Sigmoid colon (tissue), 7 donors: Measurements from ENCODE around the gene KIAA0040. TPM values are rescaled to one million over a fixed set of nuclear protein-coding genes. Genes with fewer than 3 reads are reported as not detected.
"Not testable (repeated sequence)": the region's sequence is repeated elsewhere in the genome, so short reads cannot be mapped to it uniquely, and the experiment has no call there.

ENCODE experiments used
- DNase-seq: peaks from one replicate; pipeline ENCODE4 v3.0.0-alpha.2; 2019
- H3K27ac ChIP-seq, 4 donors: fragments of 200-600 bp; sonication (generic); one replicate each; pipeline ENCODE4 v1.5.1; 2016 to 2019; ENCODE audit warnings: mild to moderate bottlenecking in 1 of 4
- H3K27me3 ChIP-seq, 3 donors: fragments of 200-600 bp; sonication (generic); one replicate each; pipeline ENCODE4 v1.5.1; 2019; ENCODE audit warnings: mild to moderate bottlenecking in 1 of 3
- H3K36me3 ChIP-seq, 4 donors: fragments of 200-600 bp; sonication (generic); one replicate each; pipeline ENCODE4 v1.5.1; 2016 to 2019
- H3K4me1 ChIP-seq, 4 donors: fragments of 200-600 bp; sonication (generic); one replicate each; pipeline ENCODE4 v1.5.1; 2017 to 2019
- H3K4me3 ChIP-seq, 4 donors: fragments of 200-600 bp; sonication (generic); one replicate each; pipeline ENCODE4 v1.5.1; 2017 to 2019; ENCODE audit warnings: mild to moderate bottlenecking in 2 of 4, moderate library complexity in 1 of 4
- H3K9me3 ChIP-seq, 4 donors: fragments of 200-600 bp in 3 of 4; sonication (generic) in 3 of 4; one replicate each; pipeline versions ENCODE4 v1.5.1 to v1.6.1; 2013 to 2019
- CTCF ChIP-seq, 4 experiments: fragments of 450-650 bp in 3 of 4; fragments of 200-600 bp in 1 of 4; IDR thresholded peaks; one replicate each; pipeline ENCODE4 v1.5.1; 2016 to 2019; ENCODE audit warnings: antibody characterized with exemption in 4 of 4, mild to moderate bottlenecking in 3 of 4, moderate library complexity in 2 of 4
- EP300 ChIP-seq, 4 donors: sonication (generic); formaldehyde crosslinking; IDR thresholded peaks; one replicate each; pipeline ENCODE4 v1.6.1; 2017; ENCODE audit warnings: antibody characterized with exemption in 4 of 4
- POLR2A ChIP-seq, 2 donors: fragments of 450-650 bp; IDR thresholded peaks; one replicate each; pipeline ENCODE4 v1.6.1; 2016; ENCODE audit warnings: antibody characterized with exemption in 2 of 2, mild to moderate bottlenecking in 2 of 2, moderate library complexity in 2 of 2
- POLR2AphosphoS5 ChIP-seq, 4 donors: sonication (generic); formaldehyde crosslinking; IDR thresholded peaks; one replicate each; pipeline ENCODE4 v1.6.1; 2017; ENCODE audit warnings: antibody characterized with exemption in 4 of 4
- WGBS, 2 donors: extraction: QIAGEN DNeasy Blood & Tissue Kit; methylation state at CpG; one replicate each; pipeline ENCODE4 v1.1.7; 2013; 5-methylcytosine and 5-hydroxymethylcytosine counted together
- intact Hi-C: fragments of 100-400 bp; cut with DNase I; formaldehyde crosslinking; loops from one replicate; pipeline ENCODE4 v1.15.1; 2023
- polyA plus RNA-seq, 3 donors: library from polyadenylated mRNA; stranded (reverse); fragments of 200-250 nt; gene quantifications; one replicate each; pipeline ENCODE4 v1.2.3, GENCODE V29; 2013
- total RNA-seq, 4 donors: library from RNA; depleted of rRNA; stranded (reverse); fragments of >200 nt; gene quantifications; one replicate each; pipeline ENCODE4 v1.1.0, GENCODE V29; 2016
- donor health status: healthy with polysubstance abuse.
- donor health status: Bipolar disorder and iron deficiency.
- donor health status: healthy.

The KIAA0040 gene
- total and polyA plus RNA-seq, 7 donors, result 6.6 to 28.2 (median 18.8) TPM

GRCh38 chr1:175116210-175116798 lies 76.3 kb downstream of the KIAA0040 start:
- WGBS, 2 donors, result 85 to 90% methylated on average over 1 of the region's 1 CpG
- no peaks in the 10 kb centered on the region for H3K4me1 ChIP-seq
- no peak overlapping the region for H3K4me3 ChIP-seq
- peaks cover 4 to 6% (median 5%) of the 10 kb centered on the region in 4 donors for H3K9me3 ChIP-seq
- TF ChIP-seq EP300 (IDR thresholded peaks at IDR 0.05) (no peak), POLR2A (IDR thresholded peaks at IDR 0.05) (no peak), POLR2AphosphoS5 (IDR thresholded peaks at IDR 0.05) (no peak), CTCF (IDR thresholded peaks at IDR 0.05) (no peak)
- no peaks in the 10 kb centered on the region for H3K36me3 ChIP-seq
- no peaks in the 10 kb centered on the region for H3K27me3 ChIP-seq
- H3K27ac ChIP-seq, result no peak overlapping the region
- DNase-seq, result no peak
- intact Hi-C loops, result no loop called here

- Histone ChIP-seq H3K4me3 (no peak overlapping the region), H3K27ac (no peak overlapping the region), H3K27me3 (no peaks in the 10 kb centered on the region), H3K4me1 (no peaks in the 10 kb centered on the region), H3K36me3 (no peaks in the 10 kb centered on the region), H3K9me3 (peaks cover 4 to 6% (median 5%) of the 10 kb centered on the region in 4 donors)
- intact Hi-C loops, result no loop called here
- WGBS, 2 donors, result 76 to 81% methylated on average over 2 of the region's 2 CpGs
- TF ChIP-seq EP300 (IDR thresholded peaks at IDR 0.05), result no peak
- no peak for TF ChIP-seq POLR2AphosphoS5 (IDR thresholded peaks at IDR 0.05)
- TF ChIP-seq CTCF (IDR thresholded peaks at IDR 0.05), result no peak
- TF ChIP-seq POLR2A (IDR thresholded peaks at IDR 0.05), result no peak
- no peak for DNase-seq
These were observed 77.6 kb downstream of the KIAA0040 start for GRCh38 chr1:175114996-175115395.

GRCh38 chr1:175108331-175108820 lies 84.2 kb downstream of the KIAA0040 start:
- H3K27me3 ChIP-seq, DNase-seq, H3K4me3 ChIP-seq, H3K4me1 ChIP-seq, intact Hi-C loops, H3K36me3 ChIP-seq, H3K27ac ChIP-seq, H3K9me3 ChIP-seq: not testable (repeated sequence)
- WGBS, 2 donors, result 96% methylated on average over 25 of the region's 25 CpGs

Other genes with a start within 250 kb of the KIAA0040 start
- gene CACYBP, start 192.8 kb downstream of the KIAA0040 start, total RNA-seq, result 100 to 1,000 TPM in 1 of 4 donors, 10 to 100 TPM in 3; 41.3 to 107 (median 85.7) TPM
- gene CACYBP, start 192.8 kb downstream of the KIAA0040 start, polyA plus RNA-seq, result 10 to 100 TPM; 75.7 to 87.1 (median 77.2) TPM
- gene MRPS14, start 169.4 kb downstream of the KIAA0040 start, total RNA-seq, result 10 to 100 TPM; 17.5 to 36.0 (median 24.3) TPM
- 10 to 100 TPM; 25.2 to 28.9 (median 28.7) TPM for gene MRPS14, start 169.4 kb downstream of the KIAA0040 start, polyA plus RNA-seq
- gene TNN, start 124.9 kb downstream of the KIAA0040 start, total RNA-seq, result under 1 TPM; 0.27 to 0.36 (median 0.30) TPM
- under 1 TPM in 1 of 3 donors, not detected in 2; 0.03 TPM for gene TNN, start 124.9 kb downstream of the KIAA0040 start, polyA plus RNA-seq